MCF 10A (cell line): ENCODE data around the gene GPR143. TPM values are rescaled to one million over a fixed set of nuclear protein-coding genes. Genes with fewer than 3 reads are reported as not detected.

Source experiments
- BruUV-seq: library from RNA; stranded (reverse); fragments of 400-500 nt; replicated peaks from 2 replicates; lab custom pipeline; 2021; lab: Mats Ljungman, UMichigan
- CTCF ChIA-PET: fragments of 300-600 bp; sonication (Branson Sonifier 250); formaldehyde crosslinking; extraction: SDS; loops from one replicate; lab custom pipeline; 2021; ENCODE audit warnings: antibody characterized with exemption, inconsistent platforms; lab: Yijun Ruan, JAX
- POLR2A ChIA-PET: fragments of 300-600, 350-650 bp; sonication (Branson Sonifier 250); formaldehyde crosslinking; extraction: SDS; loops from one replicate; lab custom pipeline; 2020; ENCODE audit warnings: antibody characterized with exemption, inconsistent platforms; lab: Yijun Ruan, JAX
- DNase-seq: peaks from one replicate; pipeline ENCODE4 v3.0.0-alpha.2; 2018; ENCODE audit not compliant: unreplicated experiment
- H3K27ac Mint-ChIP-seq: one replicate; pipeline ENCODE4 v1.8.0; 2022; ENCODE audit warnings: mild to moderate bottlenecking, low read depth, mixed read lengths; ENCODE audit not compliant: unreplicated experiment
- H3K27me3 Mint-ChIP-seq: one replicate; pipeline ENCODE4 v1.8.0; 2022; ENCODE audit warnings: mixed read lengths; ENCODE audit not compliant: insufficient read depth, unreplicated experiment
- H3K36me3 Mint-ChIP-seq: one replicate; pipeline ENCODE4 v1.8.0; 2022; ENCODE audit warnings: mild to moderate bottlenecking, moderate library complexity, mixed read lengths; ENCODE audit not compliant: insufficient read depth, unreplicated experiment
- H3K4me1 Mint-ChIP-seq: one replicate; pipeline ENCODE4 v1.8.0; 2022; ENCODE audit warnings: mixed read lengths; ENCODE audit not compliant: insufficient read depth, unreplicated experiment
- H3K4me3 Mint-ChIP-seq: one replicate; pipeline ENCODE4 v1.8.0; 2022; ENCODE audit warnings: mild to moderate bottlenecking, moderate library complexity, mixed read lengths; ENCODE audit not compliant: unreplicated experiment
- H3K9me3 Mint-ChIP-seq: one replicate; pipeline ENCODE4 v1.8.0; 2022; ENCODE audit warnings: mixed read lengths; ENCODE audit not compliant: unreplicated experiment
- intact Hi-C: fragments of 100-400 bp; cut with micrococcal nuclease; formaldehyde crosslinking; loops from 2 replicates; pipeline ENCODE4 v1.14.1; 2022
- total RNA-seq: library from RNA; stranded (reverse); gene quantifications from 2 replicates; pipeline ENCODE4 v1.2.3, GENCODE V29; 2022
- TF ChIP-seq, protein P1 (sequence below): fragments of 200-600 bp; IDR thresholded peaks from one replicate; pipeline ENCODE4 v1.8.0; 2022; ENCODE audit warnings: antibody characterized with exemption, mild to moderate bottlenecking; ENCODE audit not compliant: unreplicated experiment

The GPR143 gene
- total RNA-seq, 1 experiment from 2014 or later: 0.77 TPM

DNA sequence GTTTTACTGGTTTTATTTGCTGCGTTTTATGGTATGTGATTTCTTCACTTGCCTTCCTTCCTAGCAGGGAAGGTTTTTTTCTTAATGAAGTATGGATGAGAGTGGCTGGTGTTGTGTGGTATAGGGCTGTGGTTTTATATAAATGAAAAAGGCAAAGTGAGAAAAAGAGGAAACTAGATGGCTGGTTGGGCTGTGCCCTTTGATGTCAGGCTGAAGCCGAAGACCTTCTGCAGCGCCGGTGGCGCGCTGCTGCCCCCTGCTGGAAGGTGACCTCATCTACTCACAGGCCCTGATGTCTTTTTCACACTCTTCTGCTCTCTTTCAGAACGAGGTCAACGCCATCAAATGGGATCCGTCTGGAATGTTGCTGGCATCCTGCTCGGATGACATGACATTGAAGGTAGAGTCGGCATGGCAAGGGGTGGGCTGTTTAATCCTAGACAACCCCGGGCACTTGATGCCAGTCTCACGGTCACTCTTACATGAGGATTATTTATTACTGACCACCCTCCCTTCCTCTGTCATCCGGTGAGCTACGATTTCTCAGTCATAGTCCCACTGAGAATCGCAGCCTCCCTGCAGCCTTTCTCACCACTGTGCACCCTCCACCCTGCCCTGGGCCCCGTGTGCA lies 56.6 kb downstream of the GPR143 start:
- intact Hi-C loops: loop anchor here (1.0 to 2.0 kb wide), 6 partner anchors 246 to 960 kb away; no protein-coding TSS in a partner anchor
- H3K27ac Mint-ChIP-seq: peak overlapping the region; percentile 36
- TF ChIP-seq, protein P1, sequence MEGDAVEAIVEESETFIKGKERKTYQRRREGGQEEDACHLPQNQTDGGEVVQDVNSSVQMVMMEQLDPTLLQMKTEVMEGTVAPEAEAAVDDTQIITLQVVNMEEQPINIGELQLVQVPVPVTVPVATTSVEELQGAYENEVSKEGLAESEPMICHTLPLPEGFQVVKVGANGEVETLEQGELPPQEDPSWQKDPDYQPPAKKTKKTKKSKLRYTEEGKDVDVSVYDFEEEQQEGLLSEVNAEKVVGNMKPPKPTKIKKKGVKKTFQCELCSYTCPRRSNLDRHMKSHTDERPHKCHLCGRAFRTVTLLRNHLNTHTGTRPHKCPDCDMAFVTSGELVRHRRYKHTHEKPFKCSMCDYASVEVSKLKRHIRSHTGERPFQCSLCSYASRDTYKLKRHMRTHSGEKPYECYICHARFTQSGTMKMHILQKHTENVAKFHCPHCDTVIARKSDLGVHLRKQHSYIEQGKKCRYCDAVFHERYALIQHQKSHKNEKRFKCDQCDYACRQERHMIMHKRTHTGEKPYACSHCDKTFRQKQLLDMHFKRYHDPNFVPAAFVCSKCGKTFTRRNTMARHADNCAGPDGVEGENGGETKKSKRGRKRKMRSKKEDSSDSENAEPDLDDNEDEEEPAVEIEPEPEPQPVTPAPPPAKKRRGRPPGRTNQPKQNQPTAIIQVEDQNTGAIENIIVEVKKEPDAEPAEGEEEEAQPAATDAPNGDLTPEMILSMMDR: peak; percentile 89
- ChIA-PET CTCF (interaction anchor here (0.6 to 3.8 kb wide), 17 partner anchors 10 to 962 kb away, joined by 3 to 22 read pairs (median 4); no protein-coding TSS in a partner anchor), POLR2A (no interaction called here)
- peak; percentile 78 for DNase-seq
- H3K27me3 Mint-ChIP-seq: no peaks in the 10 kb centered on the region
- no peaks in the 10 kb centered on the region for H3K4me1 Mint-ChIP-seq
- peaks cover 7% of the 10 kb centered on the region for H3K9me3 Mint-ChIP-seq
- no peak overlapping the region for H3K4me3 Mint-ChIP-seq
- peaks cover 16% of the 10 kb centered on the region for H3K36me3 Mint-ChIP-seq
- no TSS peak for BruUV-seq

DNA sequence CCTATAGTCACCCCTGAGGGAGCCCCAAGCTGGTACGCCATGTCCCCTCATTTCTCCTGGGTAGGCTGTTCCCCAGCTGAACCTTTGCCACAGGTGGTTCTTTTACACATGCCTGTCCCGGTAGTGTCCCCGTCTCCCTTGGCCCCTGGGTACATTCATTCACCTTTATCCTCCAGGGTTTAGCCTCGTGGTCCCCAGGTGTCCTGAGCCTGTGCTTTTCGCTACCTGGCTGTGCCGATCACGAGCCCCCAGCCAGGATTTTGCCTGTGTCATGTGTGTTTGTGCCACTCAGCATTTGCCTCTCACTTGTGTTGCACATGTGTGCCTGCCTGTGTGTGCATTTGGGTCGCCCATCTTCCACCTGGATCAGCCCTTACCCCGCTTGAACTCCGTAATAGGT lies 57.6 kb downstream of the GPR143 start:
- no TSS peak for BruUV-seq
- no peak for DNase-seq
- Mint-ChIP-seq H3K27ac (no peak overlapping the region), H3K36me3 (peaks cover 16% of the 10 kb centered on the region), H3K27me3 (no peaks in the 10 kb centered on the region), H3K9me3 (peaks cover 7% of the 10 kb centered on the region), H3K4me3 (no peak overlapping the region), H3K4me1 (no peaks in the 10 kb centered on the region)
- intact Hi-C loops: loop anchor here (2.0 kb wide), 1 partner anchor 245 kb away; no protein-coding TSS in a partner anchor
- CTCF ChIA-PET: interaction anchor here (0.6 to 1.5 kb wide), 7 partner anchors 8 to 1663 kb away, joined by 3 to 4 read pairs (median 3); no protein-coding TSS in a partner anchor
- TF ChIP-seq, protein P1: no peak
- POLR2A ChIA-PET: no interaction called here

DNA sequence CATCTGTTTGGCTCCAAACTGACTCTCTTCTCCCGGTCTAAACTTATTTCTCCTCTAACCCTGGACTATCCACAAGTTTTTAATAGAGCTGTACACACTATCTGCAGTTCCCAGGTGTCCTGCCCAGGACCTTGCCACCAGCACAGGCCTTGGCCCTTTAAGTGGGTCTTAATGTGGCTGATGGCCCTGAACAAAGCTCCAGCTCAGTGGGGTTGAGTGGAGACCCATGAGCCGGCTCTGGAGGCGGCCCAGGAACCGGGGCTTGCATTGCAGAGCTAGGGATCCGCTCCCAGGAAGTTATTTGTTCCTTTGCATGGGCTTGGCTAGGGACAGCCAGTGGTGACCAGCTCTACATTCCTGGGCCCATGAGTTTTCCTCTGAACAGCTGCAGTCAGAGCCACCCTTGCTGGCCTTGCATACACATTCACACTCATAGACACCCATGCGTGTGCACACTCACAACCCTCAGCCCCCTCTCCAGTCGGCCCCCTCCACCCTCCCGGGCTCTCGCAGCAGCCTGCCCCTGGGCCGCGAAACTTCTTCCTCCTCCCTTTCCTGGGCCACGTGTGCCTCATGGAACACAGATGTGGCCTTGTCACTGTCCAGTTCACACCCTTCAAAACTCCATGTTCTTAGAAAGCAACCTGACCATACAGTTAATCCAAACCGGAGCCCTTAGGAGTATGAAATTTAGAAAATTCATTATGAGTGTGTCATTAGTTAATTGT lies 58.2 kb downstream of the GPR143 start:
- H3K36me3 Mint-ChIP-seq: peaks cover 16% of the 10 kb centered on the region
- intact Hi-C loops: loop anchor here (2.0 kb wide), 1 partner anchor 245 kb away; no protein-coding TSS in a partner anchor
- no peak for DNase-seq
- no peaks in the 10 kb centered on the region for H3K27me3 Mint-ChIP-seq
- peaks cover 7% of the 10 kb centered on the region for H3K9me3 Mint-ChIP-seq
- H3K4me1 Mint-ChIP-seq: no peaks in the 10 kb centered on the region
- no peak overlapping the region for H3K4me3 Mint-ChIP-seq
- BruUV-seq: no TSS peak
- no peak overlapping the region for H3K27ac Mint-ChIP-seq
- ChIA-PET POLR2A (no interaction called here), CTCF (interaction anchor here (0.5 to 1.6 kb wide), 6 partner anchors 8 to 891 kb away, joined by 3 to 4 read pairs (median 4); no protein-coding TSS in a partner anchor)
- TF ChIP-seq, protein P1: no peak

DNA sequence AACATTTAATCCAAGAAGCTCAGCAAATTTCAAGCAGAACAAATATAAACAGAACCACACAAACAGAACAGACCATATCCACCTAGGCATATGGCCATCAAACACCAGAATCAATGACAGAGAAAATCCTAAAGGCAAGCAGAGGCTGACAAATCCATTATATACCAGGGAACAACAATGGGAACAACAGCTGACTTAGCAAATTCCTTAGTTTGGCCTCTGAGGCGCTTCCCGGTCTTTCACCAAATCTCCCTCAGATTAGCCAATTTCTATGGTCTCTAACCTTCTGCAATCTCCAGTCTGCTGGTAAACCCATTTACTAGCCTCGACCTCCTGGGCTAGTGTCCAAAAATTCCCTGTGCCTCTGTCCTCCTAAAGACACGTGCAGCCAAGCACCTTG lies 59.2 kb downstream of the GPR143 start:
- Mint-ChIP-seq H3K27me3 (no peaks in the 10 kb centered on the region), H3K9me3 (peaks cover 7% of the 10 kb centered on the region), H3K36me3 (peaks cover 16% of the 10 kb centered on the region), H3K4me1 (no peaks in the 10 kb centered on the region), H3K4me3 (no peak overlapping the region), H3K27ac (no peak overlapping the region)
- ChIA-PET POLR2A (no interaction called here), CTCF (interaction anchor here (0.7 to 1.6 kb wide), 3 partner anchors 395 to 892 kb away, joined by 3 to 4 read pairs (median 4); no protein-coding TSS in a partner anchor)
- intact Hi-C loops: no loop called here
- TF ChIP-seq, protein P1: no peak
- no TSS peak for BruUV-seq
- DNase-seq: no peak
